Putamen (tissue), 1 donor: Measurements from ENCODE around the gene MCM7.

ENCODE experiments used
- DNase-seq: peaks from one replicate; pipeline ENCODE4 v3.0.0-alpha.2; 2016; ENCODE audit warnings: low spot score

MCM7 gene

DNA sequence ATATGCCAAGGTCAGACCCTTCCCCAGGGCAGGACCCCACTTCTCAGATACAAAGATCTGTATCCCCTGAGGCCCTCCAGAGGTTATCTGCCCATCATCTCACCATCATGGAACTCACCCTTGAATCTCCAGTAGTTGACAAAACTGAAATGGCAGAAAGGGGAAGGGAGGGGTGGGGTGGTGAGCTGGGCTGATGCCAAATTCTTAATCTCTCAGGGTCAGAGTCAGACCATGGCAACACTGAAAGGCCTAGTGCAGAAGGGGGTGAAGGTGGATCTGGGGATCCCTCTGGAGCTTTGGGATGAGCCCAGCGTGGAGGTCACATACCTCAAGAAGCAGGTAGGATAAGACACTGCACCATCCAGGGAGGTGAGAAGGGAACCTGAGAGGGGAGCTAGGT is 21.4 kb upstream of the MCM7 start:
- DNase-seq = no peak

- DNase-seq = no peak
These were observed 20.9 kb upstream of the MCM7 start for GRCh38 chr7:100122067-100122466.

DNA sequence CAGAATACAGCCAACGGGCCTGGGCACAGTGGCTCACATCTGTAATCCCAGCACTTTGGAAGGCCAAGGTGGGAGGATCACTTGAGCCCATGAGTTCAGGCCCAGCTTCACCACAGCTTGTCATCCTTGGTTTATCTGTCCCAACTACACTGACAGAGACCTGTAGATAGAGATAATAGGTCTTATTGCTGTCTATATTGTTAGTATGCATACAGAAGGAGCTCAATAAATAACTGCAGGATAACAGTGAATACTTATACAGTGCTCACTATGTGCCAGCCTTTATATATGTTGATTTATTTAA is 19.5 kb upstream of the MCM7 start:
- DNase-seq = no peak

DNA sequence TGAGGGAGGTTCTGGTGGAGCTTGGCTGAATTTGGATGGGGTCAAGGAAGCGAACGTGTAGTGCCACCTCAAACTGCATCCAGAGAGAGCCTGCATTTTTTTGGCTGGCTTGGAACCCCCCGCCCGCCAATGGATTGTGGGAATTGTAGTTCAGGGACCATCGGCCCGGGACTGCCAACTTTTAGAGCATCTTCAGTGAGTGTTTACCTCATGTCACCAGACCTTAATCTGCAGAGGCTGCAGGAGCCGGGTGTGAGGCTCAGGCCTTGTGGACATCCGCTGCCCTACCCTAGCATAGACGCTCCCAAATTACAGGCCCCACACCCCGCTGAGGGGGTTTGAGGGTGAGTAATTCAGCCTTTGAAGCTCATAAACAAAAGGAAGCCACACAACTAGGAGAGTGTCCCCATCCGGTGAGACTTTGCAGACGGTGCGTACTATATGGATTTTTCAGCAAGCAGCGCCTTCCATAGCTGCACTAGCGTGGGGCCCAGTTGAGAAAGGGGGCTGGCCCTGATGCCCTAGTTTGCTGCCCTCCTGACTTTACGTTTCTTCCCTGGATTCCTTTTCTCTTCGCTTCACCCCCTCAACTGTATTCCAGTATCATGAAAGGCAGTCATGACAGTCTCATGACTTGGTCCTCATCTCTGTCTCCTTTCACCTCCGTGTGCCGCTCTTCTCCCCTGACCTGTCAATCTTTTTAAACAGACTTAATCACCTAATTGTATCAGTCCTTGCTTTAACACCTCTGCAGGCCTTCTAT is 19.0 kb upstream of the MCM7 start:
- peak; percentile 80 for DNase-seq

DNA sequence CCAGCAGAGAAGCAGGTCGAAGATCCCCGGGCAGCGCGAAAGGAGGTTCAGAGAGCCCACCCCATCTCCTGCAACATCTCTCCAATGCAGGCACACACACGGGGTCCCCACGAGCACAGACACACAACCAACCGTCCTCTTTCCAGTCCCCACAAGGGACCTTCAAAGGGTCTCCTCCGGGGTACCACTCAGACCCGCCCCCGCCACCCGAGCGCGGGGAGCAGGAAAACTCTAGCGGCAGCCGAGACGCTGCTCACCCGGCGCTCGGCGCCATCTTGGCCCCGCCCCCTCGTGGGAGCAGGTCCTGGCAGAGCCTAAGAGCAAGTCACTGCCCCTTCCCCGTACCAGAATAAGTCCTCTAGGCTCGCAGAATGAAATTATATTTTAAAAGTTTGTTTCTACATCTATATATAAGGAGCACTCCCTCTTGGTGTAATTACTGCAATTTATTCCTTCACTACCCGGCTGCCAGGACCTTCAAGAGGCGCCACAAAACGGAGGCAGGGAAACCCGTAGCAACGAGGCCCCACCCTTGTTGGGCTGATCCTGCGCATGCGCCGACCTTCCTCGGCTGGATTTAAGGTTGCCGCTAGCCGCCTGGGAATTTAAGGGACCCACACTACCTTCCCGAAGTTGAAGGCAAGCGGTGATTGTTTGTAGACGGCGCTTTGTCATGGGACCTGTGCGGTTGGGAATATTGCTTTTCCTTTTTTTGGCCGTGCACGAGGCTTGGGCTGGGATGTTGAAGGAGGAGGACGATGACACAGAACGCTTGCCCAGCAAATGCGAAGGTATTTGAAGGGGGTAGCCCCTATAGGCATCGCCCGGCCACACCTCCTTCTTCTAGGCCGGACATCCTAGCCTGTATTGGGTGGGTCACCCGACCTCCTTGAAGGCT is 18.1 kb upstream of the MCM7 start, which contains the start of the genes CNPY4 and TAF6:
Gene CNPY4, plus strand, starts transcription at position 563 of the 898 bp plus-strand sequence. Its CDS starts 111 bp downstream, at position 674.
Gene TAF6, minus strand, starts transcription at position 287 of the 898 bp plus-strand sequence. CDS start 5,149 bp downstream, outside the sequence.
- DNase-seq = peak; percentile 96

DNA sequence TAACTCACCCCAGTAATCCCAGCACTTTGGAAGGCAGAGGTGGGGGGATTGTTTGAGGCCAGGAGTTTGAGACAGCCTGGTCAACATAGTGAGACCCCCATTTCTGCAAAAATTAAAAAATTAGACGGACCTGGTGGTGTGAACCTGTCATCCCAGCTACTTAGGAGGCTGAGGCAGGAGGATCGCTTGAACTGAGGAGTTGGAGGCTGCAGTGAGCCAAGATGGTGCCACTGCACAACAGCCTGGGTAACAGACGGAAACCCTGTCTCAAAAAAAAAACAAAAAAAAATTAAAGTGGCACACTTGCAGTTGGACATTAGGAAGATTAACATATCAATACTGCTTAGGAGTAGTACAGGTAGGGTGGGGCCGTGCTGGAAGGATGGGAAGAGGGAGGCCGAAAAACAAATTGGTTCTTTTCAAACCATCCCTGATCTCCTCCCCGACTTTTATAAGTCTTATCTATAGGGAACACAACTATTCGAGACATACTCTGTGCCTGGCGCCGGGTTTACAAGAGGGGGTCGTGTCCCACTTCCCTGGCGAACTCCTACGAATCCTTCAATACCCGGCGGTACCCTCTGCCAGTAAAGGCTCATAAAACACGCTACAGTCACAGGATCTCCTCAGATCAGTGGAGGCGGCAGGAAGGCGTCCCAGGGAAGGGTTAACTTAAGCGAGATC is 17.3 kb upstream of the MCM7 start:
- no peak for DNase-seq

DNA sequence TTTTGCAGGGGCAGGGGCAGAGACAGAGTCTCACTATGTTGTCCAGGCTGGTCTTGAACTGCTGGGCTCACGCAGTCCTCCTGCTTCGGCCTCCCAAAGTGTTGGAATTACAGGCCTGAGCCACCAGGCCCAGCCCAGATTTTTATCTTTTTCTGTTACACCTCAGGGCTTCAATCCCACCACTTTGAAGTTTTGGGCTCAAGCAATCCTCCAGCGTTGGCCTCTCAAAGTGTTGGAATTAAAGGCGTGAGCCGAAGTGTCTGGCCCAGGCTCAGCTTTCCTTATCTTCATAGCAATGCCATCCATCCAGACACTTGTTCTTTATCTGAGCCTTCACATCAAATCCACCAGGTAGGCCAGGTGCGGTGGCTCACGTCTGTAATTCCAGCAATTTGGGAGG is 13.8 kb upstream of the MCM7 start:
- no peak for DNase-seq

DNA sequence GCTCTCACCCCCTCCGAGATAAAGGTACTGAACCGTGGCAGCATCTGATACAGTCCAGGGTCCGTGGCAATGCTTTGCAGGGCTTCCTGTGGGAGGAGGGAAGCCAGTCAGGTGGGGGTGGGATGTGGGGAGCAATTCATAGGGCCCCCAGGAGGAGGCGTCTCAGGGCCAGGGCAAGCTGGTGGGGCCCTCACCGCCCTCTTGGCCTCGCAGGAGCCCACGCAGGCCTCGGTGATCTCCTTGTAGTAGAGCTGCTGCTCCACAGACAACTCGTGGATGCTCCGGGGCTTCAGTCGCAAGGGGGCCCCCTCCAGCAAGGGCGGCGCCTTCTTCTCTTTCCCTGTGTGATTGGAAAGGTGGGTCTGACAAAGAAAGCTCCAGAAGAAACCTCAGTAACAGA is 10.7 kb upstream of the MCM7 start:
- no peak for DNase-seq

- no peak for DNase-seq
These were observed 10.0 kb upstream of the MCM7 start for GRCh38 chr7:100111156-100111555.

DNA sequence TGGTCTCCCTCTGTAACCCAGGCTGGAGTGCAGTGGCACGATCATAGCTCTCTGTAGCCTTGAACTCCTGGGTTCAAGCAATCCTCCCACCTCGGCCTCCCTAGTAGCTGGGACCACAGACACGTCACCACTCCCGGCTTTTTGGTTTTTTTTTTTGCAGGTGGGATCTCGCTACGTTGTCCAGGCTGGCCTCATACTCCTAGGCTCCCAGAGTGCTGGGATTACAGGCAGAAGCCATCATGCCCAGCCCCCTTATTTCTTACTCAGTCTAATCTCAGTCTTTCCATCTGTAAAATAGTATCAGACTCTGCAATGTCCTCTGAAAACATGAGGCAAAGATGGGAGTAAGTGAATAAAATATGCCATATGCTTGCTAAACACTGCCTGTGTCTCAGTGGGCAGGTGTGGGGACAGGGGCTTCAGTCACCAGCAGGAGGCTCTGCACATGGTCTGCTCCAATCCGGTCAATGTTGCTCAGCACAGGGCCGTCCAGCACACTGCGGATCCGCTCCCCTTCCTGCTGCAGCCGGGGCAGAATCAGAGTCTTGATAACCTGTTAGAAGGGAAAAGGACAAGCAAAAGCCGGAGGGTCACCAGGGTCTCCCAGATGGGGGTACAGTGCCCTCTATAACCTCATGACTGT is 8.4 kb upstream of the MCM7 start:
- no peak for DNase-seq

DNA sequence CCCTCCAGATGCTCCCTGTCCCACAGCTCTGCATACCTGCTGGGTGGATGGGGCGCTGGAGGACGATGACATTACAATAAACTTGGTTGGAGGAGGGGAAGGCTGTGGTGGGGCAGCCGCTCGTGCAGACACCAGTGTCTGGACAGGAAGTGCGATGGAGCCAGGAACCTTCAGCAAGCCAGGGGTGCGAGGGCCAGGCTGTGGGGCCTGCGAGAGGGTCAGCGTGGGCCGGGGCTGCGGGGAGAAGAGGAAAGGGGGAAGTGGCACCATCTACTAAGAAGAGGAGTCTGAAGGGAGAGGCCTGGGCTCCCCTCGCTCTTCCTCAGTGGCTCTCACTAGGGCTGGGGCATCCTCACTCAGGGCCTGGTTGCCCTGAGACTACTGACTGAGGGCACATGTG is 6.7 kb upstream of the MCM7 start:
- no peak for DNase-seq

DNA sequence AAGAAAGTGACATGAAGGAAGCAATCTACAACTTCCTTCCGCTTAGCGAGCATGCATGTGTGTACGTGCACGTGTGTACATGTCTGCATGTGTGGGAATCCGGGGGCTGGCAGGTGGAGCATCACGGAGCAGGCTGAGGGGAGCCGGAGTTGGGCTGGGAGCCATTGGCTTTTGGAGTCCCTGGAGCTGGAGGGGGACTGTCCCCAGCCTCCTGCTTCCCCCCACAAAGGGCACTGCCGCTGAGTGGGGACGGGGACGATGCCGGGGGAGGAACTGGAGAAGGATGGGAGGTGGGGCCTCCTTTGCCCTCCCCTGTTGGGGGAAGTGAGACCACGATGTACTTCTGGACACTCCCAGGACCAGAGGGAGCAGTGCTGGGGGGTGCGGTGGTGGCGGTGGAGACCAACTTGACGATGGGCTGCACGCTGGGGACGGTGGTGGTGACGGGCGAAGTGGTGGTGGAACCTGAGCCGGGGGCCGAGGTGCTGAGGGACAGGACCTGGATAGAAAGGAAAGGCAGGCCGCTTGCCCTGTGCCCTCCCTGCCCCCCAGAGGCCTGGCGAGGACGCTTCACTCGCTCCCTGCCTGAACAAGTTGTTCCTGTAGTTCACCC is 6.0 kb upstream of the MCM7 start:
- no peak for DNase-seq

GRCh38 chr7:100106633-100107032 is 5.4 kb upstream of the MCM7 start:
- DNase-seq = no peak

- no peak for DNase-seq
These were observed 4.3 kb upstream of the MCM7 start for GRCh38 chr7:100105534-100105933.

DNA sequence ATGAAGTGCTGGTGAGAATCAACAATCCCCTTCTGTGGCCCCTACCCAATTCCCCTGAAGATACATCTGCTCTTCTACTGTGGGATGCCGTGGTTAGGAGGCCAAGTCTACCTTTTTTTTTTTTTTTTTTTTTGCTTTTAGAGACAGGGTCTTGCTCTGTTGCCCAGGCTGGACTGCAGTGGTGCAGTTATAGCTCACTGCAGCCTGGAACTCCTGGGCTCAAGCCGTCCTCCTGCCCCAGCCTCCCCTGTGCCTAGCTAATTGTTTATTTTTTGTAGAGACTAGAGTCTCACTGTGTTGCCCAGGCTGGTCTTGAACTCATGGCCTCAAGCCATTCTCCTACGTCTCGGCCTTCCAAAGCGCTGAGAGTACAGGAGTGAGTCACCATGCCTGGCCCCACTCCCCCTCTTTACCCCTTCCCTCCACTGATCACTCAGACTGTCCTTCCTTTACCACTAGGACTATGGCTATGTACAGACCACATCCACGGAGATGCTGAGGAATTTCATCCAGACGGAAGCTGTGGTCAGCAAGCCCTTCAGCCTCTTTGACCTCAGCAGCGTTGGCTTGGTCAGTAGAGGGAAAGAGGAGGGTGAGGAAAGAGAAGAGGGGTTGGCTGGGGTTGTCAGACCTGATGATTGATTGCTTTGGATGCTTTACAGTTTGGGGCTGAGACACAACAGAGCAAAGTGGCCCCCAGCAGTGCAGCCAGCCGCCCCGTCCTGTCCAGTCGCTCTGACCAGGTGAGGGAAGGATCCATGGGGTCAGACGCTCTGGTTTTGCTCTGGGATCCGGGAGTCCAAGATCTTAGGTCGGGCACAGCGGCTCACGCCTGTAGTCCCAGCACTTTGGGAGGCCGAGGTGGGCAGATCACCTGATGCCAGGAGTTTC is 2.0 kb upstream of the MCM7 start:
- DNase-seq = no peak

GRCh38 chr7:100100420-100101015 is 679 bp downstream of the MCM7 start:
- DNase-seq = peak; percentile 94

- DNase-seq = no peak
These were observed 1.7 kb downstream of the MCM7 start for GRCh38 chr7:100099452-100099851.

- no peak for DNase-seq
These were observed 2.3 kb downstream of the MCM7 start for GRCh38 chr7:100098913-100099312.

GRCh38 chr7:100095704-100096103 is 5.5 kb downstream of the MCM7 start:
- no peak for DNase-seq

DNA sequence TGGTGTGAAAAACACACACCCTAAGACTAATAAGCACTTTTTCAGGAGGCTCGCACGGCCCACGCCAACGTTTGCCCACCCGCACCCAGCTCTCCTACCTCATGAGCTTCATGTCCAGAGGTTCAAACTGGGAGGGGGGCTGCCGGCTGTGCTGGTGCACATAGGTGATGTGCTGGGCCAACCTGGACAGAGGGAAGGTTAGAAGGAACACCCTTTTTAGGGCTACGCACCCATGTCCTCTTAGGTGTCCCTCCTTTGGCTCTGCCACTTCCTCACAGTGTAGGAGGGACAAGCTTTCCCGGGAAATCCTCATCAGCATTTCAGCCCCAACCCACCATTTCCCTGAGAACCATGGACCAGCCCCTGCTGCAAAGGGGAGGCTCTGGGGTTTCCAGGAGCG is 5.9 kb downstream of the MCM7 start:
- DNase-seq = no peak
